ENCODE results near the gene FBXO42. TPM values are rescaled to one million over a fixed set of nuclear protein-coding genes. Genes with fewer than 3 reads are reported as not detected.
A peak's percentile ranks its signal among the peaks of the same experiment; 100 is the strongest.

Gene FBXO42
- total and polyA plus RNA-seq, 2 of the 13 experiments (the other 11 are each of a cell fraction or from before 2014, with no cell fraction given) = 7.6 to 17.5 TPM

DNA sequence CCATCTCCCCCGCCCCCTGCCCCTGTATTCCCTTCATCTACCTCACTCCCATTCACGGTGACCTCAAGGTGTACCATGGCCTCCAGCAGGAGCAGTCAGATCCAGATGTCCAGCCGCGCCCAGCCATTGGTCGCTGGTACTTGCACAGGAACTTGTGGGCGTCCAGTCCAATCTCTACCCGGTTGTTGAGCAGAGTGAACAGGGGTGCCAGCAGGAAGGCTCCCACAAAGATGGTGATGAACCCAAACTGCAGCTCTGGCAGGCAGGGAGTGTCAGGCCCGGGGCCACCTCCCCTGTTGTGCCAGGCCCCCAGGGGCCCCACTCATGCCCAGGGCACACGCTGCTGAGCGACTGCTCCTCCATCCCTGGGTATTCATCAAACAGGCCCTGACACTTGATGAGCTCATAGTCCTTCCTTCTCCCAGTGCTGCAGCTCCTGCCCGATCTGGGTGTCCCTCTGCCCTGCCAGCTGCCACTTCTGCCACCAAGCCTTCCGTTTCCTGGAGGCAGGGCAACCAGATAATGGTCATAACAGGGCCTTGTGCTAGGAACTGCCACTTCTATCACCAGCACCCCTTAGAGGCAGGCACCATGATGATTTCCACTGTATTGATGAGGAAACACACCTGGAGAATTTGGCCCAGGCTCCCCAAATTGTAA, 134.1 kb downstream of the FBXO42 start:
- DNase-seq (ENCODE audit: low spot score) (no peak), FAIRE-seq (no peak), ATAC-seq (no peak)
- no peaks in the 10 kb centered on the region for H3K9me3 ChIP-seq (ENCODE audit: low read length)
- ChIA-PET CTCF (ENCODE audit: low intra/inter-chr PET ratio, low total read pairs) (no interaction called here), POLR2A (interaction anchor here (1.8 kb wide), 1 partner anchor 12 kb away, joined by 19 read pairs; no protein-coding TSS in a partner anchor)
- 52% methylated on average over 8 of the region's 12 CpGs for WGBS (ENCODE audit: low lambda C conversion rate)
- peaks cover 23% of the 10 kb centered on the region for H3K4me1 ChIP-seq (ENCODE audit: insufficient read depth, low read length)
- no peak overlapping the region for H2AFZ ChIP-seq (ENCODE audit: low read length)
- H3K9ac ChIP-seq (ENCODE audit: insufficient read depth, low read depth, low read length) = no peak overlapping the region
- H3K36me3 ChIP-seq (replicated peaks in 1 of 2; ENCODE audit: control insufficient read depth in 1 of 2, insufficient read depth in 2 of 2, low read length in 2 of 2) = no peaks in the 10 kb centered on the region
- H3K27me3 ChIP-seq (ENCODE audit: control insufficient read depth in 1 of 2, insufficient read depth in 2 of 2, low read length in 2 of 2) = 0 out of 5 replicates have a peak, but pooled peaks cover 0 to 4% of the 10 kb centered on the region in 2 experiments
- intact Hi-C loops (cut with micrococcal nuclease; ENCODE audit: unreplicated experiment) (no loop called here), in situ Hi-C loops (cut with HindIII; ENCODE audit: extremely low pct_ligation_motif_present, low pct_unique_long_range_greater_than_20kb) (no loop called here)
- BruUV-seq (replicated peaks) = no TSS peak
- no peak for TF ChIP-seq TBX3 (IDR thresholded peaks at IDR 0.05; ENCODE audit: borderline replicate concordance)
- no peak for TF ChIP-seq RAD21 (CRISPR knock-in tag; IDR thresholded peaks at IDR 0.05)
- TF ChIP-seq, protein P1, sequence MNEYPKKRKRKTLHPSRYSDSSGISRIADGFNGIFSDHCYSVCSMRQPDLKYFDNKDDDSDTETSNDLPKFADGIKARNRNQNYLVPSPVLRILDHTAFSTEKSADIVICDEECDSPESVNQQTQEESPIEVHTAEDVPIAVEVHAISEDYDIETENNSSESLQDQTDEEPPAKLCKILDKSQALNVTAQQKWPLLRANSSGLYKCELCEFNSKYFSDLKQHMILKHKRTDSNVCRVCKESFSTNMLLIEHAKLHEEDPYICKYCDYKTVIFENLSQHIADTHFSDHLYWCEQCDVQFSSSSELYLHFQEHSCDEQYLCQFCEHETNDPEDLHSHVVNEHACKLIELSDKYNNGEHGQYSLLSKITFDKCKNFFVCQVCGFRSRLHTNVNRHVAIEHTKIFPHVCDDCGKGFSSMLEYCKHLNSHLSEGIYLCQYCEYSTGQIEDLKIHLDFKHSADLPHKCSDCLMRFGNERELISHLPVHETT (CRISPR knock-in tag; conservative IDR thresholded peaks at IDR 0.05) = no peak
- TF ChIP-seq, protein P2, sequence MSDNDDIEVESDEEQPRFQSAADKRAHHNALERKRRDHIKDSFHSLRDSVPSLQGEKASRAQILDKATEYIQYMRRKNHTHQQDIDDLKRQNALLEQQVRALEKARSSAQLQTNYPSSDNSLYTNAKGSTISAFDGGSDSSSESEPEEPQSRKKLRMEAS (IDR thresholded peaks at IDR 0.05) = 0 out of 2 replicates have a peak, but pooled peaks have one; percentile 17
- no peak for TF ChIP-seq ZNF563 (CRISPR knock-in tag; IDR thresholded peaks at IDR 0.05)
- TF ChIP-seq MED13 (CRISPR knock-in tag; IDR thresholded peaks at IDR 0.05) = no peak
- TF ChIP-seq DR1 (CRISPR knock-in tag; IDR thresholded peaks at IDR 0.05) = no peak
- TF ChIP-seq ATRX (CRISPR knock-in tag; IDR thresholded peaks at IDR 0.05; ENCODE audit: borderline replicate concordance) = no peak
- TF ChIP-seq HNRNPUL1 (IDR thresholded peaks at IDR 0.05; ENCODE audit: low read depth, low read length) = no peak
- TF ChIP-seq SAFB2 (CRISPR knock-in tag; IDR thresholded peaks at IDR 0.05; ENCODE audit: borderline replicate concordance, low read depth) = 0 out of 2 replicates have a peak, but pooled peaks have one; percentile 7
- TF ChIP-seq ISX (CRISPR knock-in tag; conservative IDR thresholded peaks at IDR 0.05) = no peak
- TF ChIP-seq FOXP1 (IDR thresholded peaks at IDR 0.05) = no peak
- TF ChIP-seq FOXP1 (CRISPR knock-in tag; IDR thresholded peaks at IDR 0.05) = no peak
- no peak for TF ChIP-seq CREB1 (IDR thresholded peaks at IDR 0.05)
- no peak for TF ChIP-seq CREB1 (CRISPR knock-in tag; IDR thresholded peaks at IDR 0.05)
- no peak for TF ChIP-seq XRCC5 (optimal IDR thresholded peaks at IDR 0.05; ENCODE audit: low read length)
- TF ChIP-seq ZC3H13 (CRISPR knock-in tag; IDR thresholded peaks at IDR 0.05) = no peak
- no peak for TF ChIP-seq ZNF670 (CRISPR knock-in tag; IDR thresholded peaks at IDR 0.05; ENCODE audit: borderline replicate concordance)
- TF ChIP-seq TEAD3 (CRISPR knock-in tag; optimal IDR thresholded peaks at IDR 0.05; ENCODE audit: borderline replicate concordance) = no peak
- no peaks in the 10 kb centered on the region for H3K79me2 ChIP-seq (ENCODE audit: insufficient read depth, low read length)
- no peaks in the 10 kb centered on the region for H4K20me1 ChIP-seq (ENCODE audit: insufficient read depth, low read length)
- H3K4me2 ChIP-seq (ENCODE audit: low read depth, low read length) = peak overlapping the region; percentile 79
- peak overlapping the region; percentile 46 to 61 (median 51); a peak in 4 of 6 replicates for H3K4me3 ChIP-seq (replicated peaks in 1 of 3; ENCODE audit: insufficient read depth in 1 of 3, low read depth in 2 of 3, low read length in 3 of 3)
- H3K27ac ChIP-seq (ENCODE audit: extremely low read length, insufficient read depth, low read length) = no peak overlapping the region
